GM12875 (cell line): Measurements from ENCODE around the gene METTL27.

Source experiments
- H3K4me3 ChIP-seq: one replicate; pipeline ENCODE4 v1.5.1; 2011; ENCODE audit warnings: low read depth, low read length, control low read depth
- CTCF ChIP-seq: IDR thresholded peaks from 2 replicates; pipeline ENCODE4 v1.5.1; 2011; ENCODE audit warnings: low read depth, mild to moderate bottlenecking, control low read depth, inconsistent platforms, low read length, moderate library complexity, borderline replicate concordance; ENCODE audit not compliant: insufficient read depth

METTL27 gene

GRCh38 chr7:73828972-73829371 is 13.3 kb downstream of the METTL27 start:
- H3K4me3 ChIP-seq = no peak overlapping the region
- no peak for TF ChIP-seq CTCF

GRCh38 chr7:73828107-73828803 is 14.1 kb downstream of the METTL27 start:
- no peak overlapping the region for H3K4me3 ChIP-seq

GRCh38 chr7:73827567-73828106 is 14.7 kb downstream of the METTL27 start:
- no peak overlapping the region for H3K4me3 ChIP-seq
- TF ChIP-seq CTCF = no peak

More at GRCh38 chr7:73828107-73828803, 14.1 kb downstream of the METTL27 start:
- TF ChIP-seq CTCF = no peak

GRCh38 chr7:73824986-73825385 is 17.3 kb downstream of the METTL27 start:
- no peak overlapping the region for H3K4me3 ChIP-seq
- TF ChIP-seq CTCF = no peak

- H3K4me3 ChIP-seq = no peak overlapping the region
- TF ChIP-seq CTCF = no peak
Measured at GRCh38 chr7:73823873-73824592, 18.3 kb downstream of the METTL27 start.

GRCh38 chr7:73823257-73823656 is 19.1 kb downstream of the METTL27 start:
- TF ChIP-seq CTCF = no peak
- H3K4me3 ChIP-seq = no peak overlapping the region
